NT2/D1 (cell line): Measurements from ENCODE around the gene TSEN15.

Source experiments
- YY1 ChIP-seq: IDR thresholded peaks from 2 replicates; pipeline ENCODE4 v1.6.1; 2011; ENCODE audit not compliant: insufficient read length, insufficient read depth
- ZNF274 ChIP-seq: IDR thresholded peaks from 2 replicates; pipeline ENCODE4 v1.6.1; 2011; ENCODE audit warnings: mild to moderate bottlenecking, low read depth, low read length

DNA sequence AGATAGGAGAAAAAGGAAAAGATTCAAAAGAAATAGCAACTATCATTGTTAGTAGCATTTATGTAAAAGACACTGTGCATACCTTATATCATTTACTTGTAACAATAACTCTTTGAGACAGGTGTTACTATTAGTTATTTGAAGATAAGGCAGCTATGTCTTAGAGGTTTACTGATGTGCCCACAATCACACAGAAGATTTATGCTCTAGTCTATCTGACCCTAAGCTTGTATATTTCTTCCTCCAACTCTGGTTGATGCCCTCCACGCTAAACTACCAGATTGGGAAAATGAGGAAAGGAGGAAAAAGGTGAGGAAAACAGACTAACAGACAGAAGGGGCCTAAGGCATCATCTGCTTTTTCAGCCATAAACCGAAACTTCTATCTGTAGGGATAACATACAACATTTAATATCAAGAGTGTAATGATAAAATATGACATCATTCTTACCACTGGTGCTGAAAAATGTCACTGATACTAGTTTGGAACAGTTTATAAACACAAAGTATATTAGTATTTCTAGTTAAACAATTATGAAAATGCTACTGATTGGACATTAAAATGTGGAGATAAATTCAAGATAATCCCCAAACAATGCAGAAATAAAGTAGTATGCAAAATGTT lies 19.1 kb upstream of the TSEN15 start:
- TF ChIP-seq YY1, result no peak
- TF ChIP-seq ZNF274, result no peak
